GM18511 (cell line): ENCODE data around the gene ITPKB.

Experiments
- ATAC-seq: cut with Tn5 transposase; IDR thresholded peaks from one replicate; pipeline ENCODE4 v1.9.1; 2021; ENCODE audit warnings: mild to moderate bottlenecking, moderate library complexity; ENCODE audit not compliant: unreplicated experiment

Gene ITPKB

GRCh38 chr1:226586650-226587422 lies 152.2 kb downstream of the ITPKB start:
- no peak for ATAC-seq

GRCh38 chr1:226586116-226586515 lies 153.0 kb downstream of the ITPKB start:
- no peak for ATAC-seq

- no peak for ATAC-seq
These were observed 154.9 kb downstream of the ITPKB start for GRCh38 chr1:226584164-226584563.

GRCh38 chr1:226582966-226583365 lies 156.1 kb downstream of the ITPKB start:
- ATAC-seq: no peak
